ENCODE data around the gene PDZD4.
A peak's percentile ranks its signal among the peaks of the same experiment; 100 is the strongest.

PDZD4 gene

DNA sequence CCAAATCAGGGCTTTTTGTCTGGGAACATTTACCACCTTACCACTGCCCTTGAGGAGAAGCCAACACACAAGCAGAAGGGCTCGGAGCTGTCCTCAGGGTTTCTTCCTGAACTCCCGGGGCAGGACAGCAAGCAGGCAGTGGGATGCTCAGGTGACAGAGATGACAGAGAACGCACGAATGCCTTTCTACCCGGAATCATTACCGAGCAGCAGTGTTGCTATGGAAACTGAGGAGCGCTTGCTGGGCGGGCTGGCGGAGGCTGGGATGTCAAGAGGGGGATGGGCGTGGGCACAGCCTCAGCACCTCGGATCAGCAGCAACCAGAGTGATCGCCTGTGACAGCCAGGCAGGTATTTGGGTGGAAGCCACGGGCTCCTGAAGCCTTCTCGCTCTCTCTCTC lies 18.1 kb downstream of the PDZD4 start:
- DNase-seq (ENCODE audit: low read depth), result no peak

DNA sequence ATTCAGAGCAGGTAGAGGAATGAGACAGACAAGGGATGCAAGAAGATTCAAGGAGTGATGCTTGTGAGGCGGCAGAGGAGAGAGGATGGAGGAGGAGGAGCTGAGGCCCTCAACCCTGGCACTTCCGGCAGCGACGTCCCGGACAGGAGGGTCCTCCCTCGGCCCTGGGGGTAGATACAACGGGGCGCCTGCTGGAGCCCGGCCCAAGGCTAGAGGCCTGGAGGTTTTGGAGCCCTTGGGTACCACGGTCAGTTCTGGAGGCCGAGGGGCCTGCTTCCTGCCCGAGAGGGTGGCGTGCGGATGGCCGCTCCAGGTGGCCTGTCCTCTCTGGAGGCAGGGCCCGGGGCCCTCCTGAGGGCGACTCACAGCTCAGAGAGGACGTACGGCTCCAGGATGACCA lies 22.4 kb downstream of the PDZD4 start:
- DNase-seq (ENCODE audit: low read depth), result no peak

DNA sequence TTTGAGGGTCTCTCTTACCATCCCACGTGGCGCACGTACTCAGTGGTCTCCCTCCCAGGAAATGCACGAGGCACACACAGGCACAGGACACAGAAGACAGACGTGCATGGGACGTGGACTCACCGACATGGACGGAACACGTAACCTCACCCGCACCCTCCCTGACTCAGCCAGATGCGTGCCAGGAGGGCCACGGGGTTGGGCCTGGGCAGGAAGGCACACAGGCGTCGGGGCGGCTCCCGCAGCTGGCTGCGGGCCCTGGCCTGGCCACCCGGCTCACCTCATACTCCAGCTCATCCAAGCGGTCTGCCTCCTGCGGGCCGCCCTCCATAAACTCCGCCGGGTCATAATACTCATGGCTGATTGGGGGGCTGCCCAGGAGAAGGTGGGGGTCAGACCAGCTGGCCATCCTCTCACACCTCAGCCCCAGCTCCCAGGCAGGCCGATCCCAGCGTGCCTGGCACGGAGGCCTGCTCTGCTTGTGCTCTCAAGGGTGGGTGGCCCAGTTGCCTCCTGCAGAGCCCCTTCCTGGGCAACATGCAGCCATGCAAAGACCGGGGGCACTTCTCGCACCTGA lies 23.3 kb downstream of the PDZD4 start:
- DNase-seq (ENCODE audit: low read depth), result no peak

DNA sequence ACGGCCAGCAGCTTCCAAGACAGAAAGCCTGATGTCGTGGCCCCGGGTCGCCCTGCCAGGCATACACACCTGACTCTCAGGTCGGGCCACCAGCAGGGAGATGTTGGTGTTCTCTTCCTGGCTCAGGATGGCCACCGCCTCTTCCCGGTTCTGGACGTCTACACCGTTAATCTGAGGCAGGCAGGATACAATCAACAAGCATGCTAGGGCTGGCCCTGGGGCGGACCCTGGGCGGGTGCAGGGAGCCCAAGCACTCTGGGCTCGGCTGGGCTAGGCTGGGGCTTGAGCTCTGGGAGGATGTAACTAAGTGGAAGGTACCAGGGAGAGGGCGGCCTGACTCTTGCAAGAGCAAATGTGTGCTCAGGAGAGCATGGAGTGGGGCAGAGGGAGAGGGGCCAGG lies 24.9 kb downstream of the PDZD4 start:
- DNase-seq (ENCODE audit: low read depth), result no peak

DNA sequence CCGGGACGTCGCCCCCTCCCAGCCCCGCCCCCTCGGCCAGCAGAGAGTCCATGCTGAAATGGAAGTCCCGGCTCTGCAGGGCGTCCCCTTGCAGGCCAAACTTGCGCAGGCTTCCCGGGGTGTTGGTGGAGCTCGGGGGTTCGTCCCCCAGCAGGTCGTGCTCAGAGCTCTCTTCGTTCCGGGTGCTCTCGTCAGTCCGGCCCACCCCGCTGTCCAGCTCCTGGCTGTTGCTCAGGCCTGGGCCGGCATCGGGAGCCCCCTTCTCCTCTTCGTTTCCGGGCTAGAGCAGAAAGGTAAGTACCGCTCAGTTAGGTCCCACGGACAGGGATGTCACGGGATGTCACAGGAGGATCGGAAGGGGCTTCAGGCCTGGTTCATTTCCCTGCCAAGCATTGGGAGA lies 25.7 kb downstream of the PDZD4 start:
- no peak for DNase-seq (ENCODE audit: low read depth)

DNA sequence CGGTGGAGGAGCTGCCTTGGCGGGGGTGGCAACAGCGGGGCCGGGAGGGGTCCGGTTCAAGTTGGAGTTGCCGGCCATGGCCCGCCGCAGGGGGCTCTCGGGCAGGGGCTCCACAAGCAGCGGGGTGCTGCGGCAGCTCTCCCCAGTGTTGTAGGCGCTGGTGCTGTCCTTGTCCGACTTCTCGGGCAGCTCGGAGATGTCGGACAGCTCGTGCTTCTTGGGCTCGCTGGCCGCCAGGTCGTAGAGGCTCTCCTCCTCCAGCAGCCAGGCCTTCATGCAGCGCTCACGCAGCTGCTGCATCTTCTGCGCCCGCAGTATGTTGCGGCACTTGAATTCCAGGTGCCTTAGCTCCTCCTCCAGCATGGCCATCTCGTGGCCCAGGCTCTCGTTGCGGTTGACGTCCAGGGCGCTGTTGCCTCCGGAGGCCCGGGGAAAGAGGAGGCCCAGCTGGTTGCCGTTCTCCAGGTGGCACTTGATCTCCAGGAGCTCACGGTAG lies 26.2 kb downstream of the PDZD4 start:
- no peak for DNase-seq (ENCODE audit: low read depth)

DNA sequence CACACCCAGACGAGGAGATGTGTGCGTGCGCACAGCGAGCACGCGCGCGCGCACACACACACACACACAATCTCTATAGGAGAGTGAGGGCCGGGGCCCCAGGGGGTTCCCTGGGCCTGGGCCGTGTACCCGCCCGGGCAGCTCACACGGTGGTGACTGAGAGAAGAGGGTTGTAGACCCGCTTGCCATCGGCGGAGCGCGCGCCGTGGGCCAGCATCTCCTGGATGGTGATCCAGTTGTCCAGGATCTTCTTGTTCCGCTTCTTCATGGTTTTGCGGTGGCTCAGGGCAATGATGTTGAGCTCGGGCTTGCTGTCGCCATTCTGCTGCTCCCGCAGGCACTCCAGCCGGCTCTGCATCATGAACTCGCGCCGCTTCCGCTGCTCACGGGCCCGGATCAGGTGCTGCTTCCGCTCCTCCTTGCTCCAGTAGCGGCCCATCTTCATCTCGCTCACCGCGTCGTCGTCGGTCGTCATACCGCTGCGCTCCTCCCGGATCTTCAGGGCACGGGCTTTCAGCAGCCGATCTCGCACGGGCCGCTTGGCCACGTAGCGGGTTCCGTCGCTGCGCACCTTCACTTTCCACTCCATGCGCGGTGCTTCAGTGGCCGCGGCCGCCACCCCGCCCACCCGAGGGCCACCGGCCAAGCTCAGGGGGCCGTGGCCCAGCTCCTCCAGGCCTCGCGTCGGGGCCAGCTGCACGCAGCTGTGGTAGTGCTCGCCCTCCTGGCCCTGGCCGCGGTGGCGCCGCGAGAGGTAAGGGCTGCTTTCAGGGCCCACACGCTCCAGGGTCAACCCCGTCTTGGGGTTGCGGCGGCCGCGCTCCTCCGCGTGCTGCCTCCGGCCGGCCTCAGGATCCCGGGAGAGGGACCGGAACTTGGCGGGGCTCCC lies 26.9 kb downstream of the PDZD4 start:
- DNase-seq (ENCODE audit: low read depth), result no peak

DNA sequence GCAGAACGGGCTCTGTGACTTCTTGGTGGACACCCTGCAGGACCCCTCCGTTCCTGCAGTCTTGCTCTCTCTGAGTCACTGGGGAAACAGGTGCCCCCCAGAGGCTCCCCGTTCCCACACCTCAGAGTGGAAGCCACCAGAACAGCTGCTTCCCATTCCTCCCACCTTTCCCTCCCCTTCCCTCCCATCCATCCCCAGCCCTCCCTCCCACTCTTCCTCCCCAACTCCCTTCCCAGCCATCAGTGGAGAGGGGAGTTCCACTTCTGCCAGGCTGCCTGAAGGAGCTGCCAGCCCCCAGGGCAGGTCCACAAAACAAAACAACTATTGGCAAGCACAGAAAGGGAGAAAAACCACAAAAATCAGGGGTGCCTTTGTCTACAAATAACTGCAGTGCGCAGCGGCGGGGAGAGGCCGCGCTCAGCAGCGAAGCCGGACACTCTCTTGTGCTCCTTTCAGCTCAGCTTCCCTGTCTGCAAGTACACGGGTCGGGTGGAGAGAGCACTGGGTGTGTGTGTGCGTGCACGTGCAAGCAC lies 27.8 kb downstream of the PDZD4 start:
- DNase-seq (ENCODE audit: low read depth), result no peak

DNA sequence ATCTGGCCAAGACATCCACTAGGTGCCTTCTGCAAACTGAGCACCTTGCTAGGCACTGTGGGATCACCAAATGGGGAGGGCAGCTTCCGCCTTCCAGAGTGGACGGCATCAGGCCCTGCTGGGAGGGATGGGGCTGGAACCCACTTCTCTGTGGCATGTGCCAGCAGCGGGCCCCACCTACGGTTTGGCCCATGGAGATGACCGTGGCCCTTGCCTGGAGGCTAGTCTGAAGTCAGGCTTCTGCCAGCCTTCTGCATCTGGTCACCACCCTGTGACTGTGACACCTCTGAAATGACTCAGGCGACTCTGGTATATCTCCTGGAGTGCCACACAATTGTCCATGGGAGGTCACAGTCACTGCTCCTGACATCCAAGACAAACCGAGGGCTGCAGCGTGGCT lies 28.7 kb downstream of the PDZD4 start:
- DNase-seq (ENCODE audit: low read depth), result no peak

DNA sequence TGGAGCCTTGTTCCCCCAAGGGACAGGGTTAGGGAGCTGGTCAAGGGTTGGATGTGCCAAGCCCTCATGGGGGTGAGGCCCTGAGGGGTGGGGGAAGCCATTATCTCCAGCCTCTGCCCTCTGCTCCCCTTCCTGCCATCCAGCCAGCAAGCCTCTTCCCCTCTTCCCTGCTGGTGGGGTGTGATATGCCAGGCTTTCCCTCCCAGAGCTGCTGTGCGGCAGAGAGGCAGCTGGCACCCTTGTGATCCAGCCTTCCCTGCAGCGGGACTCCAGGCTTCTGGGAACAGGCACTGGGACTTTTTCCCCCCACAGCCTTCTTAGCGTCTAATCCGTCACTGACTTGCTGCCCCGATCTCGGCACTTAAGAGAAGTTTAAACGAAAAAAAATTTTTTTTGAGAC lies 29.6 kb downstream of the PDZD4 start:
- no peak for DNase-seq (ENCODE audit: low read depth)

DNA sequence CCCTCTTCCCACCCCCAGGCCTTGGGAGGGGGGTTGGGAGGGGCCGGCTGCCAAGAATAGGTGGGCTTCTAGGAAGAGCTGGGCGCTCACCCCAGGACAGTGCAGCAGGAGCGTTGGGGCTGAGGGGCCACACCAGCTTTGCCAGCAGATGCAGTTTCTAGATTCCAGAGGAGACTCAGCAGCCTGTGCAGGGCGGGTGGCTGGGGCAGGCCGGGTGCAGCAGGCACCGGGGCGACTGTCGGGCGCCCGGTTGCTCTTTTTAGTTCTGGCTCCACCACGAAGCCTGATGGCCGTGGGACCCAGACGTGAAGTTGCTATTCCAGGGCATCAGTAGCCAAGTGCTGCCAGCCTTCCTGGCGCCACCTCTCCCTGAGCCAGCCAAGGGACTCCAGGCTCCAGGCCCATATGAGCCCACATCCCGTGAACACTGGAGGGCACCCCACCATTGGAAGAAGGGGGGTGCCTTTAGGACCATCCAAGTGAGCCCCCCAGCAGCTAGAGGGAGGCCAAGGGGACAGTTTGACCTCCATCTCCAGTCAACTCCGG lies 30.1 kb downstream of the PDZD4 start:
- DNase-seq (ENCODE audit: low read depth), result no peak

DNA sequence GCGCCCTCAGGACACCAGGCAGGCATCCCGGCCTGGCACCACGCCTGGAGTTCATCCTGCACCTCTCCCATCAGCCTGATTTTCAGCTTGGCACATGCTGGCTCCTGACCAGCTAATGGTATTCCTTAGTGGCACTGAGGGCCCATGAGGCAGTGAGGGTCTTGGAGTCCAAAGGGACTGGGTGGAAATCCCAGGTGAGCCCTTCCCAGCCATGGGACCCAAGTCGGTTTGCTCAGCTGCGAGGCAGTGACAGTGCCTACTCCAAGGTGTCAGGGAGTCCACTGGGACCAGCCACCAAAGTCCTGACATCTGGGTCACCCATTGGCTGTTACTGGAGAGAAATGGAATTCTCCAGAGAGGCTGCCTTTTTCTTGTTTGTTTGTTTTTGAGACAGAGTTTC lies 31.0 kb downstream of the PDZD4 start:
- DNase-seq (ENCODE audit: low read depth), result no peak

DNA sequence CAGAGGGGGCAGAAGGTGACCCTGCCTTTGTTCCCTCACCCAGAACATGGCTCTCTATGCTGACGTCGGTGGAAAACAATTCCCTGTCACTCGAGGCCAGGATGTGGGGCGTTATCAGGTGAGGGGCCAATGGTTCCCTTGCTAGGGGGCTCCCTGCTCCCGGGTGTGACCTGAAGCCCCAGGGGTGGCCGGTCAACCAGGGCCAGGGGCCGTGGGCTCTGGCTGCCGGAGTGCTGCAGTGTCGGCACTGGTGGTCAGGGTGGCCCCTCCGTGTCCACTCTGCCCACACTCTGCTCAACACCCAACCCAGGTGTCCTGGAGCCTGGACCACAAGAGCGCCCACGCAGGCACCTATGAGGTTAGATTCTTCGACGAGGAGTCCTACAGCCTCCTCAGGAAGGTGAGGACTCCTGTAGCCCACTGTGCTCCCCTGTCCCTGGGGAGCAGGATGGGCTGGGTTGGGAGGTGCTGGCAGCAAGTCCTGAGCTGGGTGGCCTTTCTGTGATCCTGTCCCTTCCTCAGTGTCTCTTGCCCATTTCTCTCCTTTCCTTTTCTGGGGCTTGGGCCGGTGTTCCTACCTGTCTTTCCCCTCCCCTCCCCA lies 32.8 kb downstream of the PDZD4 start:
- DNase-seq (ENCODE audit: low read depth), result no peak

DNA sequence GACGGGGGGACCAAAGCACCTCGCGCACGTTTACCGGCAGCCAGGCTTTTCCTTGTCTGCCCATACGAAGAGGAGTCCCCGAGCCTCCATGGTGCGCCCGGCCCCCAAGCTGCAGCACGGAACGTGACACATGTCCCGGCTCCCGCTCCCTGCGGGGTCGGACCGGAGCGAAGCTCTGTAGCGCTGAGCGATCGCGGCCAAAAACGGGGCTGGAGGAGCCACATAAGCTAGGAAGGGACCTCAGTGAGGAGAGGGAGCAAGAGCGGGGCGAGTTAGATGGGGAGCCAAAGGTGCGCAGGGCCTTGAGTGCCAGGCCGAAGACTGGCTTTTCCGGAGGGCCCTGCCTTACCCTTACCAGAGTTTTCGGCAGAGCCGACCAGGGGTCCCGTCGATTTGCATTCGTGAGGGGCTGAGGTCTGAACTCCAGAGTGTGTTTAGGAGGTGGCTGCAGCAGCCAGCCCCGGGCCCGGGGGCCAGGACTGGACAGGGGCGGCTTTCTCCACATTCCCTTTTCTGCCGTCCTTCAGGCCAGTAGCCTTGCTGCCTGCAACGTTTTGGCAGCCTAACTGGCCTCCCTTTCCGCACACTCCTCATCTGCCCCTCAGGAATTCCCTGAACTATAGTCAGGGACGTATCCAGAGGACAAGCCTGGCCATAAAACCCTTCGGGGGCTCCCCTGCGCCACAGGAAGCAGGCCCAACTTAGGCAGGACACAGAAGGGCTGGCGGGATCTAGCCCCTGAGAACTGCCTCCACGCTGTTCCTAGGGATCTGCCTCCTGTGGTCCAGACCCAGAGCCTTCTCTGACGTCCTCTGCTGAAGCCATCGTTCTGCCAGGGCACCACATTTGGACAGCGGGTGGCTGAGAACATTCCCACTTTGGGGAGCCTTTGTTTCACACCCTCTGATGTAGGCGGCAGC lies 35.2 kb downstream of the PDZD4 start:
- DNase-seq (ENCODE audit: low read depth), result no peak

DNA sequence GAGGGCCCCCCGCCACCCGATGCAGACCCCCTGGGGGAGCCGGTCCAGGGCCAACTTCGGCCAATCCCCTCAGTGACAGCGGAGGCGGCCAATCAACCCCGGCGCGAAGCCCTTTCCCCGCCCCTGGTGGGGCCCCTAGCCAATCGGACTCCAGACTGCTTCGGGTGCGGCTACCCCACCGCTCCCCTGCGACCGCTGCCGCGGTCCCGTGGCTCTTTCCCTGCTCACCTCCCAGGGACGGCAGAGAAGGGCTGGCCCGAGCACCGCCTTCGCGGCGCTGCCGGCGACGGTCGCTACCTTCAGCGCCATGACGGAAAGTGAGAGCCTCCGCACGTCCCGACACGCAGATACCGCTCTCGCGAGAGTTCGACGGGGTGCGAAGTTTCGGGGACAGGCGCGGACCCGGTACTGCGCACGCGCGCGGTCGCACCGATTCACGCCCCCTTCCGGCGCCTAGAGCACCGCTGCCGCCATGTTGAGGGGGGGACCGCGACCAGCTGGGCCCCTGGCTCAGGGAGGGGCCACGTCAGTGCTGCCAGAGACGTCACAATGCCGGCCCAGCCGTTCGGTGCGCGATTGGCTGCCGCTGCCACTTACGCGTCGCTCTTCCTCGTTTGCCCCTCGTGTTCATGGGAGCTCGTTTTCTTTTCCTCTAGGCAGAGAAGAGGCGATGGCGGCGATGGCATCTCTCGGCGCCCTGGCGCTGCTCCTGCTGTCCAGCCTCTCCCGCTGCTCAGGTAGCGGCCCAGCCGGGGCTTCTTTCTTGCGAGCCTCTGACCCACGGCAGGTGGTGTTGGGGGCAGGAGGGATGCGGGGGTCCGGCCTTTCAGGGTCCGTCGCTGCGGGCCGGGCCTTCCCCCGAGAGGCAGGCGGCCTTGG lies 36.1 kb downstream of the PDZD4 start, which contains the start of the genes IDH3G and SSR4:
IDH3G (minus strand) TSS at position 358 of the 879 bp plus-strand sequence; CDS start at position 309, 49 bp downstream.
SSR4 (plus strand) TSS at position 651 of the 879 bp plus-strand sequence; CDS start at position 671, 20 bp downstream.
- DNase-seq (ENCODE audit: low read depth), result peak; percentile 85

DNA sequence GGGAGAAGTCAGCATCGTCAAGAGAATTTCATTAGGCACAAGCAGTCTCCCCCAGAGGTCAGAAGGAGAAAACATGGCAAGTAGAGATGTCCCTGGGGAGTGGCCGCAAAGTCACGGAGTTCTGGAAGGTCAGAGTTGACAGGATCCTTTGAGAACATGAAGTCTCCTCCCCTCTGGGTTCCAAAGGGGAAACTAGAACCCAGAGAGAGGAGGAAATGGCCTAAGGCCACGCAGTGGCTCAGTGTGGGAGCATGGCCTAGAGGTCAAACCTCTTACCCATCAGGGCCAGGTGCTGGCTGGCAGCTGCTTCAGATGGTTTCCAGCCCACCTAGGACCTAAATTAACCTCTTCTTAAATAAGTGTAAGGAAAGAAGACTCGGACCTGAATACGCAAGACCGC lies 37.1 kb downstream of the PDZD4 start:
- no peak for DNase-seq (ENCODE audit: low read depth)

DNA sequence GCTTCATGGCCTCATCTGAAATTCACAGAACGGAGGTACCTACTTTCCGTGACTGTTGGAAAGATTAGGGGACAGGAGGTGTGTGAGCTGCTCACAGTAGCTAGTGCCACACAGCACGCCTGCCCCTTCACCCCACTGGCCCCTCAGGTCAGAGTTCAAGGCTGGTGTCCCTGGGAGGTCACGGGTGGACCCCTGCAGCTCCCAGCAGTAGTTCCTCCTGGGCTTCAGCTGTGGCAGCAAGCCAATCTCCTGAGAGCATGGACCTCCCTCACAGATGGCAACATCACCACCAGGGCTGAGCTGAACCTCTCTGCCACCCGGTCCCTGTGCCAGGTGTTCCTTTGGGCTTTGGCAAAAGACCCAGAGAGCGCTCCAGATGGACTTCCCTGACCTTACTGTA lies 38.0 kb downstream of the PDZD4 start:
- no peak for DNase-seq (ENCODE audit: low read depth)

DNA sequence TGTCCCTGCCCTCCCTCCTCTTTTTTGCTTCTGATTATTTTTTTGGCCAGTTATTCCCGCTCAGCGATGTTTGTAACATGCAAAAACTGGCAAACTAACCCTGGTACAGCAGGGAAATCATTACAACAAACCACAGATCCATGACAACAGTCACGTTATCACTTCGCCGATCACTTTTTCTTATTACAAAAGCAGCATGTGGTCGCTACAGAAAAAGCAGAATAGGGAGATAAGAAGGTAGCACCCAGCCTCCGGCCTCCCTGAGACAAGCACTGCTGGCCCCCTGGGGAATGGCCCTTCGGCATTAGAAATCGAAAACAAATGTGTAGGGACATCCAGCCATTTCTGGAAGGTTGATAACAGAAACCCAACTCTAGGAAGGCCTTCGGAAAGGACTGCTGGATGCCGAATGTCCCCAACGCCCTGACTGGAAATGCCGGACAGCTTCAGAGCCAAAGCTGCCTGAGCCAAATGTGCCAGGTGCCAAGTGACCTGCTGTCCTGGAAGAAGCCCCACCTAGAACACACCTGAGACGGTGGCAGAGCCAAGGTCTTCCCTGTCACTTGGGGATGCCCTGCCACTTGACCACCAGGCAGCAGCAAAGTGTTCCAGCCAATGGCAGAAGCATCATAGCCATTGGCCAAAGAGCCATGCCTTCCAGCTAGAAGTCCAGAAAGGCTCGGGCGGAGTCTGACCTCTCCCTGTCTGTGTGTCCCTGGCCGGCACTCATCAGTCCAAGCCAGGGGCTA lies 39.1 kb downstream of the PDZD4 start:
- no peak for DNase-seq (ENCODE audit: low read depth)

DNA sequence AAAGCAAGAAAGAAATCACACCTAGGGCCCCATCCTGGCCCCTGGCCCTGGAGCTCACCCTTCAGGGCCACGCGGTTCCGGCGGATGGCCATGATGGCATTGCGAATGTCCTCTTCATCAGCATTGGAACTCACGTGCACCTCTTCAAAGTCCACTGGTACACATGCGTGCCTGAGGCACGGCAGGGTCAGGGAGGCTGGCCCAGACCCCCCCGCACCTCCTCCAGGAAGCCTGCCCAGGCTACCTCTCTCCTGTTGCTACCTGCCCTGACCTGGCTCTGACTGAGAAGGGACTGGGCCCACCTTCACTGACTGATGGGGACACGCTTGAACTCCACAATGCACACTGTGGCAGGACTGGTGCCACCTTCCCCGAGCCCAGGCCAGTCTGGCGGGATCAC lies 40.7 kb downstream of the PDZD4 start:
- no peak for DNase-seq (ENCODE audit: low read depth)

DNA sequence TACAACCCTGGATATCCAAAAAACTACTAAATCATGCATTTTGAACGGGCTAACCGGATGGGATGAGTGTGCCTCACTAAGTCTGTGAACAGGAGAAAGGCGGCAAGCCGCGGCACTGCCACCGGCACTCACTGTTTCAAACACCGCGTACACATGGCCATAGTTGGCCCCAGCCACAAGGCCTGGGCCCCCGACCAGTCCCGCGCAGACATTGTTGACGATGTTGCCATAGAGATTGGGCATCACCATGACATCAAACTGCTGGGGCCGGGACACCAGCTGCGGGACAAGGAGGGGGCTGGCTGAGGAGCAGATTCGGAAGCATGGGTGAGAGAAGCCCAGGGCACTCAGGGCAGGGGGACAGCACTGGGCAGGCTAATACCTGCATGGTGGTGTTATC lies 43.7 kb downstream of the PDZD4 start:
- no peak for DNase-seq (ENCODE audit: low read depth)

Data from stimulated activated CD8-positive, alpha-beta memory T cell treated with anti-CD3 and anti-CD28 coated beads, Interleukin-12 subunit alpha, Interleukin-12 subunit beta, amount 100 ng/mL, for 1 hour (primary cell).